ENCODE measurements around the gene STAT6. TPM values are rescaled to one million over a fixed set of nuclear protein-coding genes. Genes with fewer than 3 reads are reported as not detected.
A peak's percentile ranks its signal among the peaks of the same experiment; 100 is the strongest.

Gene STAT6
- total and polyA plus RNA-seq, 2 donors (not counting 1 experiment from before 2014, with no cell fraction given): 103 to 123 TPM

- no peaks in the 10 kb centered on the region for H3K79me2 ChIP-seq (ENCODE audit: control insufficient read depth, insufficient read depth, low read length)
- H3K9me3 ChIP-seq (ENCODE audit: control insufficient read depth, insufficient read depth, low read depth, low read length): no peaks in the 10 kb centered on the region
- H2AFZ ChIP-seq (ENCODE audit: low read length): peak overlapping the region; percentile 42
- H4K20me1 ChIP-seq (ENCODE audit: control insufficient read depth, extremely low read depth, insufficient read depth, low read length): no peaks in the 10 kb centered on the region
- no peaks in the 10 kb centered on the region for H3K27me3 ChIP-seq (ENCODE audit: control insufficient read depth, insufficient read depth, low read length)
- no peak overlapping the region for H3K27ac ChIP-seq (ENCODE audit: insufficient read depth, low read length)
- no peak for DNase-seq (ENCODE audit: low read depth in 2 of 2)
- TF ChIP-seq CTCF (conservative IDR thresholded peaks at IDR 0.05 in 1 of 2, IDR thresholded peaks at IDR 0.05 in 1 of 2; ENCODE audit: low read depth in 1 of 2, low read length in 2 of 2) (no peak), EZH2 (IDR thresholded peaks at IDR 0.05; ENCODE audit: low read length, missing control alignments) (no peak)
- H3K4me3 ChIP-seq (replicated peaks in 1 of 4; ENCODE audit: control extremely low read depth in 1 of 4, insufficient read depth in 1 of 4, low read depth in 3 of 4, low read length in 4 of 4): no peak overlapping the region
- H3K4me1 ChIP-seq (ENCODE audit: control insufficient read depth, extremely low read depth, insufficient read depth, low read length): peaks cover 7% of the 10 kb centered on the region
- no peak overlapping the region for H3K9ac ChIP-seq (ENCODE audit: insufficient read depth, low read length)
- H3K36me3 ChIP-seq (ENCODE audit: control insufficient read depth, insufficient read depth, low read length): no peaks in the 10 kb centered on the region
- H3K4me2 ChIP-seq (ENCODE audit: extremely low read depth, insufficient read depth, low read length): no peak overlapping the region
Observed at GRCh38 chr12:57119294-57120085, 8.3 kb upstream of the STAT6 start.

GRCh38 chr12:57118711-57119271, 7.6 kb upstream of the STAT6 start:
- Histone ChIP-seq H3K9ac (ENCODE audit: insufficient read depth, low read length) (no peak overlapping the region), H3K36me3 (ENCODE audit: control insufficient read depth, insufficient read depth, low read length) (no peaks in the 10 kb centered on the region), H3K79me2 (ENCODE audit: control insufficient read depth, insufficient read depth, low read length) (no peaks in the 10 kb centered on the region), H3K4me3 (replicated peaks in 1 of 4; ENCODE audit: control extremely low read depth in 1 of 4, insufficient read depth in 1 of 4, low read depth in 3 of 4, low read length in 4 of 4) (no peak overlapping the region), H3K4me1 (ENCODE audit: control insufficient read depth, extremely low read depth, insufficient read depth, low read length) (peaks cover 7% of the 10 kb centered on the region), H3K27me3 (ENCODE audit: control insufficient read depth, insufficient read depth, low read length) (no peaks in the 10 kb centered on the region), H3K9me3 (ENCODE audit: control insufficient read depth, insufficient read depth, low read depth, low read length) (no peaks in the 10 kb centered on the region), H3K27ac (ENCODE audit: insufficient read depth, low read length) (no peak overlapping the region), H4K20me1 (ENCODE audit: control insufficient read depth, extremely low read depth, insufficient read depth, low read length) (no peaks in the 10 kb centered on the region), H2AFZ (ENCODE audit: low read length) (peak overlapping the region; percentile 42), H3K4me2 (ENCODE audit: extremely low read depth, insufficient read depth, low read length) (no peak overlapping the region)
- DNase-seq (ENCODE audit: low read depth in 2 of 2): no peak
- no peak for TF ChIP-seq EZH2 (IDR thresholded peaks at IDR 0.05; ENCODE audit: low read length, missing control alignments)
- TF ChIP-seq CTCF (conservative IDR thresholded peaks at IDR 0.05 in 1 of 2, IDR thresholded peaks at IDR 0.05 in 1 of 2; ENCODE audit: low read depth in 1 of 2, low read length in 2 of 2): no peak

- H3K79me2 ChIP-seq (ENCODE audit: control insufficient read depth, insufficient read depth, low read length): no peaks in the 10 kb centered on the region
- no peak overlapping the region for H3K27ac ChIP-seq (ENCODE audit: insufficient read depth, low read length)
- H3K4me3 ChIP-seq (replicated peaks in 1 of 4; ENCODE audit: control extremely low read depth in 1 of 4, insufficient read depth in 1 of 4, low read depth in 3 of 4, low read length in 4 of 4): no peak overlapping the region
- peaks cover 12% of the 10 kb centered on the region for H3K4me1 ChIP-seq (ENCODE audit: control insufficient read depth, extremely low read depth, insufficient read depth, low read length)
- no peaks in the 10 kb centered on the region for H3K9me3 ChIP-seq (ENCODE audit: control insufficient read depth, insufficient read depth, low read depth, low read length)
- no peaks in the 10 kb centered on the region for H3K36me3 ChIP-seq (ENCODE audit: control insufficient read depth, insufficient read depth, low read length)
- no peak overlapping the region for H3K4me2 ChIP-seq (ENCODE audit: extremely low read depth, insufficient read depth, low read length)
- no peak for TF ChIP-seq CTCF (conservative IDR thresholded peaks at IDR 0.05 in 1 of 2, IDR thresholded peaks at IDR 0.05 in 1 of 2; ENCODE audit: low read depth in 1 of 2, low read length in 2 of 2)
- TF ChIP-seq EZH2 (IDR thresholded peaks at IDR 0.05; ENCODE audit: low read length, missing control alignments): no peak
- no peak for DNase-seq (ENCODE audit: low read depth in 2 of 2)
- no peaks in the 10 kb centered on the region for H4K20me1 ChIP-seq (ENCODE audit: control insufficient read depth, extremely low read depth, insufficient read depth, low read length)
- H3K9ac ChIP-seq (ENCODE audit: insufficient read depth, low read length): no peak overlapping the region
- no peaks in the 10 kb centered on the region for H3K27me3 ChIP-seq (ENCODE audit: control insufficient read depth, insufficient read depth, low read length)
- no peak overlapping the region for H2AFZ ChIP-seq (ENCODE audit: low read length)
Observed at GRCh38 chr12:57116580-57117281, 5.6 kb upstream of the STAT6 start.
